ENCODE data around the gene SLC2A8.

The SLC2A8 gene

DNA sequence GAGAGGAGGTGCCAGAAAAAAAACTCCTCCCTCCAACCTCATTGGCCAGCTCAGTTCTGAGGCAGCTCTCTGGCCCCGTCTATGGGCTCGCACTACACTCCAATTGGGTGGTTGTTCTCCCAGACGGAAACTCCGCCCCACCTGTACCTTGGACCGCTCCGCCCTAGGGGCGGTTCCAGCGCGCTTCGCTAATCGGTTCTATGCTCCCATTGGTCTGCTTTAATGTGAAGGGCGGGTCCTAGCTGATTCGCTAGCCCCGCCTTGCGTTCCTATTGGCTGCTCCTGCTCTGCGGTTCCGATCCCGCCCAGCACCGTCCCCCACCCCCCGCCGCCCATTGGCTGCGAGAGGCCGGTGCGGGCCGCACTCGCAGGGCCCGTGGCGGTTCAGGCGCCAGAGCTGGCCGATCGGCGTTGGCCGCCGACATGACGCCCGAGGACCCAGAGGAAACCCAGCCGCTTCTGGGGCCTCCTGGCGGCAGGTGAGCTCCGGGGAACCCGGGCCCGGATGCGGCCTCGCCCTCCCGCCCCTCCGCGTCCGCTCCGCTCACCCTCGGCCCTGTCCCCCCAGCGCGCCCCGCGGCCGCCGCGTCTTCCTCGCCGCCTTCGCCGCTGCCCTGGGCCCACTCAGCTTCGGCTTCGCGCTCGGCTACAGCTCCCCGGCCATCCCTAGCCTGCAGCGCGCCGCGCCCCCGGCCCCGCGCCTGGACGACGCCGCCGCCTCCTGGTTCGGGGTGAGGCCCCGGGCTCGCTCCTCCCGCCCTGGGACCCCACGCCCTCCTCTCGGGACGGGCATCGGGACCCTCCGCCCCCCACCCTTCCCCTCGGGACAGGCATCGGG lies at the start of gene SLC2A8:
SLC2A8 (plus strand) TSS at position 362 of the 838 bp plus-strand sequence; CDS start at position 424, 62 bp downstream.
- peak; percentile 99 for DNase-seq

DNA sequence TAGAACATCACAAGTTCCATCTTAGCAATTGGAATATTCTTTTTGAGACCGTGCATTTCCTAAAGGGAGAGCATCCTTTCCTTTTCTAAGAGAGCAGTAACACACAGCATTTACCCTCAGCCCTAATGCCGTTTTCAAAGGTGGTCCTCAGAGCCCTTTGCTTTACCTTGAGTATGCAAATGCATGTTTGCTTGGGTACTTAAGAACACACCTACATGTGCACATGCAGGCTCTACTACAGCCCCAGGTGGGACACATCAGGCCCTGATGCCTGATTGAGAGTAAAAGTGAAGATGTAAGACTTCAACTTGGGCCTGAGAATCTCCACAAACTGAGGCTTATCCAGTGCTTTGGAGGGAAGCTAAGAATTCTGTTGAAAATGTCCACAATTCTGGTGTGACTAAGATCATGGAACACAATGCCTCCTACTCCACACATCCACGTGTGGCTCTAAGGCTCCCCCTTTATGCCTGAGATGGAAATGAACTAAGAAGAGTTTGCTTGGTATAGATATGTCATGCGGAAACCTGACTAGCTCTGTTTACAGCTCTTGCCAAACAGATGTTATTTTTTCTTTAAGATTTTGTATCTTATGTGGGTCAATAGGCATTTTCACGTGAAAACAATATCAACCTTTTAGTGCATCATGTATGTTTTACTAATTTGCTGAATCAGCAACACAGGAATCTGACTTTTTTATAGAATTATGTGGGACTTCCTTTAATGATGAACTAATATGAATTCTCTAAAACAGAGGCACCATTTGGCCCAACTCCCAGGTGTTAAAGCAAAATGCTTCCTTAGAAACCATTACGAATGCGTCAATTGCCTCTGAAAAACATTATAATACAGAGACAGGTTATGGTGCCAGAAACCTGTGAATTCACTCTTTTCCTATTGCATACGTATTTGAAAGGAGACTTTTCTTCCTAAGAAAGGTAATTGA lies 48.9 kb upstream of the SLC2A8 start:
- DNase-seq, result no peak

DNA sequence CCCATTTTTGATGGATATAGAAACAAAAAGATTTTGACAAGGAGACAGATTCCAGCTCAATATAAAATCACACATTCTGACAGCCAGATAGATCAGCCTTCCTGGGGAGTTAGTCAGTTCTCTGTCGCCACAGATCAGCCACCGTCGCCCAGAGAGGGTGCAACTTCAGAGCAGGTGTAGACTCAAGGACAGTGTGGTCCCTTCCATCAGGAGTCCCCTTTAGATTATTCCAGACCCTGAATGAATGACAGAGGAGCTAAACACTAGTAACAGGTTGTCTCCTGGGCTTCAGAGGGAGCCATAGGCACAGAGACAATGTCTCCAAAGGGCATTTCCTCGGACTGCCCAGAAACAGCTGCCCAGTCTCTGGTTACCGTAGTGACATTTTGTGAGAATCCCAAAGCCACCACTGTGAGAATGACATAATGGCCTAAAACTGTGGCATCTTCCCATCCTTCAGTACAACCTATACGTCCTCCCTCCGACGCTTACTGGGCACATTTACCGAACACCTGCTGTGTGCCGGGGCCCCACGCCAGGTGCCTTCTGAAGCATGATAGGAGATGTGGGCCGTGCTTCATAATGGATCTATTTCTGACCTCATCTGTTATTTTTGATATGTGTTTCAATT lies 47.4 kb upstream of the SLC2A8 start:
- peak; percentile 21 for DNase-seq

DNA sequence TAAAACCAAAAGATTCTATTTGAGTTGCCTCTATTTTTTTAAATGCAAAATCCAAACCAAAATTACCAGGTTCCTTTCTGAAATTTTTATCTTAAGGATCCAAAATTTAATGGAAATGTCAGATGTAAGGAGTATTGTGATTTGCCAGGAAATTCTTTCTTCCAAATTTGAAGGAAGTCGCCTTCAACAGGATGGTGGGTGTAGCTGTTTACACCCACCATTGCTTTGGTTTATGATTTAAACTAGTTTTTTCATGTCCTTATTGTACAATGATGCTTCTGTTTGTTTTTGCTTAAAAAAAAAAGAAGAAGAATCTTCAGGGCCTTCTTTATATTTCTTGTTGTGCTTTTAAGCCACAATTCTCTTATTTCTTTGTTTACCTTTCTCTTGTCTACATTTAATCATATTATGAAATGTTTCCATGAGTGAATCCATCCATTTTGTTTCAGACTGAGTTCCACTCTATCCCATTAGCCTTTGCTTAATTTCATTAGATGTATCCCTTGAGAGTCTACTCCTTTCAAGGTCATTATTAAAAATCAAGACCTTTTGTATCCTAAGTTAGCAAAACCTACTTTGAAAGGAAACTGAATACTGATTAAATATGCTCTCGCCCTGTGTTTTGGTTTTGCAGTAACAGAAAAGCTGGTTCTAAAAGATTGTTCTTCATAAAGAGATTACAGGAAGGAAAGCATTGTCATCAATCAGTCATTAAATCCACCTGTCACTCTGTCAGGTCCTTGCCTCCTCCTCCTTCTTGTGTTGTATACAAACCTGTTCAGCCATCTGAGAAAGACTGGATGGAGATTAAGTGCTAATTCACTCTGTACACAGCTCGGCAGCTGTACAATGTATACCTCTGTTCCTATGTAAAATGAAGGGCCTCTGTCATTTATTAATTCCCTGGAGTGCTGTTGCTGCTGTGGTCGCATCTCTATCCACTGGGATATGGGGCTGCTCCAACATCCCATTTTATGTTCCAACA lies 45.5 kb upstream of the SLC2A8 start:
- peak; percentile 95 for DNase-seq

DNA sequence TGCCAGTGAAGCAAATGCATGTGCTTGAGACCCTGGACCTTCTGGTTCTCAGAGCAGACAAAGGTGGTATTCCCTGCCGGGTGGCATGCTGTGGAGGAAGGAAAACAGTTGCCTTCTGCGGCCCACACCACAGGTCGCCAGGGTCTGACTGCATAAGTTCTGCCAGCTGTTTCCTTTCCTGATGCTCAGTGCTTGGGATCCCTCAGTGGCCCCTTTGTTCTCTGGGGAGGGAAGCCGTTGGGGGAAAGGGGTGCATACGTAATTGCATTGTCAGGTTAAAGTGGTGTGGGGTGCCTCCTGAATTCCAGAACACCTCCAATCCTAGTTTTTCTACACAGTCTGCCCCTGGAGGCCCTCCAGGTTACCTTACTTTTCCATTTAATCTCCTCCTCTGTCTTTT lies 43.1 kb upstream of the SLC2A8 start:
- no peak for DNase-seq

GRCh38 chr9:127356906-127357305 lies 40.1 kb upstream of the SLC2A8 start:
- no peak for DNase-seq

- no peak for DNase-seq
These were observed 38.9 kb upstream of the SLC2A8 start for GRCh38 chr9:127358023-127358535.

DNA sequence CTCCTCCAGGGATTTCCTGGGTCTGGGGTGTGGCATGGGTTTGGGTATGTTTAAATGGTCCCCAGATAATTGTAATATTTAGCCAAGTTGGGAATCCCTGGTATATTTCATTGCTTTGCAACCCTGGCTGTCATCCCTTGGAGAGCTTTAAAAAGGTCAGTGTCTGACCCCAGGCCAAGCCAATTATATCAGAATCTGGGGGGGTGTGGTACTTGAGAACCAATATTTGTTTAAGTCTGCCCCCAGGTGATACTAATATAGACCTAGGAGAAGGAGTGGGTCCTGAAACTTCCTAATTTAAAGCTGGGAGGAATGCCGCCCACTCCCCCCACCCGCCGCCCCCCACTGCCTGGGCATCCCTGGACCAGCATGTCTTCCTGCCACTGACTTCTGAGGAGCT lies 38.2 kb upstream of the SLC2A8 start:
- DNase-seq, result no peak

DNA sequence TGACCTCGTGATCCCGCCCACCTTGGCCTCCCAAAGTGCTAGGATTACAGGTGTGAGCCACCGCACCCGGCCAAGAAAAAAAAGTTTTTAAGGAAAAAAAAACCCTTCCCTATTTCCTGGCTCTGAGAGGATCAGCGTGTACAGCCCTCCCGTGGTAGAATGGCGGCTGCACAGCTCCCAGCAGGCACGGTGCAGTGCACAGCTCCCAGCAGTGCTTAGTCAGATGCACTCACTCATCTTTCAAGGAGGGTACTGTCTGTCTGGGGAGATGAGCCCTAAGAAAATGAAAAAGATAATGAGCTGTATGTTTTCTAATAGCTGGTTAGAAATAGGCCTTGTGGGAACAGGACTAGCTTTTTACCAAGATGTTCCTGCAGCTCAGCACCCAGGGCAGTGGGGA lies 36.7 kb upstream of the SLC2A8 start:
- no peak for DNase-seq

- DNase-seq, result no peak
These were observed 36.1 kb upstream of the SLC2A8 start for GRCh38 chr9:127360829-127361228.

GRCh38 chr9:127361561-127361960 lies 35.4 kb upstream of the SLC2A8 start:
- no peak for DNase-seq

DNA sequence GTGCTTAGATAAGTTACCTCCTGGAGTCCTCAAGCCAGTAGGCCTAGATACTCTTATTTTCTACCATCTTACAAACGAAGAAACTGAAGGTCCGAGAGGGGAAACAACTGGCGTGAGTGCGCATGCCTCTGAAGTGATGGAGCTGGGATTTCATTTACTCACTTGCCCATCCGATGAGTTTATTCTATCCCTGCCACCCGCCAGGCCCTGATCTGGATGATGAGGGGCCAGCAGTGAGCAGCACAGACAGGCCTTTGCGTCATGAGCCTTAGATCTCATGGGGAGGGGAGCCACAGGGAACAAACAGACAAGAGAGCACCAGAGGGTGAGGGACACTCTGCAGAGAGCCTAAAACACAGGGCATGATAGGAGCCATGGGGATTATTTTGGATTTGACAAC lies 34.1 kb upstream of the SLC2A8 start:
- DNase-seq, result no peak

GRCh38 chr9:127365461-127365860 lies 31.5 kb upstream of the SLC2A8 start:
- no peak for DNase-seq

- no peak for DNase-seq
These were observed 30.4 kb upstream of the SLC2A8 start for GRCh38 chr9:127366594-127366993.

- no peak for DNase-seq
These were observed 28.0 kb upstream of the SLC2A8 start for GRCh38 chr9:127368852-127369402.

DNA sequence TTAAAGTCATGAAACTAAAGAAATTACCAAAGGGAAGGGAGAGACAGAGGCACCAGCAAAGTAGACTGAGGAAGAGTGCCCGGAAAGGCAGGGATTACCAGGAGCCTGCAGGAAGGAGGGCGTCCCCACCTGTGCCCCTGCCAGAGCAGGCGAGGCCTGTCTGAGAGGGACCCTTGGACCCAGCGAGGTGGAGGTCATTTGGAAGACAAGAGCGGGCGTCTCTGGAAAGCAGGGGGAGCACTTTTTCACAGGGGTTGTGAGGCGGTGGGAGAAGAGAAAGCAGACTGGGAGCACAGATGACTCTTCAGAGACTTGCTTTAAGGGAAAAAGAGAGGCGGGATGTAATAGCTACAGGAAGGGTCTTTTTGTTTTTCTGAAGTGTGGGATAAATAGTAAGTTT lies 27.5 kb upstream of the SLC2A8 start:
- no peak for DNase-seq

DNA sequence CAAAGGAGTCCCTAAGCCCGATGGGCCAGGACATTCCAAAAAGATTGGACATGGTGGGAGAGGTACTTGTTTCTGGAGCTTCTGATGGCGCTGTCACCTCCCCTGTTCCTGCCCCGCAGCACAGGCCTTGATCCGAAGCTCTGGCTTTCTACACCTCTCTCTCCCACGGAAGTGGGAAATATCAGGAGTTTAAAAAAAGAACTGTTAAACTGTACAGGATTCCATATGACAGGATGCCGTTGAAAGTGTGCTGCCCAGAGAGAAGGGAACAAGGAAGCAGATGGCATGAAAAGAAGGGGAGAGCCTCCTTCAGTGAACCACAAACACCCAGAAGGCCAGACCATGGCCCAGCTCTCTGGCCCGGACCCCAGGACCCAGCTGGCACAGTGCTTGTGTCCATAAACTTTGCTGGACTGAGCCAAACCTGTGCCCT lies 26.8 kb upstream of the SLC2A8 start:
- DNase-seq, result no peak

DNA sequence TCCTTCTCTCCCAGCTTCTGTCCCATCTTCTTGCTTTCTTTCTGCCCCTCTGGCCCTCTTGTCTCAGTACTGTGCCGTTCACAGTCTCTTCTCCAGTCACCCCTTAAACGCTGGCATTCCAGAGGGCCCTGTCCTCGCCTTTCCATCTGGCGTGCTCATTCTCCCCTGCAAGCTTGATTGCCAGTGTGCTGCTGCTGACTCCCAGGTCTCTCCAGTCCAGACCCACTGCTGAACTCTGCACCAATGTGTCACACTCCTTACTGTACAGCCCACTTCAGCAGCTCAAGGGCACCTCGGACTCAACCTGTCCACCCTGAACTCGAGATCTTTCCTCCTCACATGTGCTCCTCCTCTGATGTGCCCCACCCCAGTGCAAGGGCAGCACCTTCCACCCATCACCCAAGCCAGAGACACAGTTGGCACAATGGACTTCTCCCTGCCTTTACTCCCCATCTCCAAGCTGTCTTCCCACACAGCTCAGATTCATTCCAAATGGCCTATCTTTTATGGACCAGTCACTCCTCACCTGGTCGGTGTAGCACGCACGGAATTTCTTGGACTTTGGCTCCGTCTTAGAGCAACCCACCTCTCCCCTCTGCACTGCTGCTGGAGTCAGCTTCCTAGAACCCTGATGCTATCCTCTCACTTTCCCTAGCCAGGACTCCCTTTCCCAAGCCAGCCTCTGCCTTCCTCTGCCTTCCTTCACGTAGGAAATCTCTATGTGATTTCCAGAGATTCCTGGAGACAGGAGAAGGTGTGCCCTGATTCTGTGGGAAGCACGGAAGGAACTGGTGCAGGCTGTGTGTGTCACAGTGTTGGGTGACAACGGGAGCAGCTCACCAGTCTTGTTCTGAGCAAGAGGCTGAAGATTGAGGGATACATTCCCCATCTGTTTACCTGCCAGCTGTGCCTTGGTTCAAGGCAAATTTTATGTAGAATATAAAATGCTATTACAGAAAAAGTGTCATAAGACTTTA lies 26.0 kb upstream of the SLC2A8 start:
- DNase-seq, result no peak

DNA sequence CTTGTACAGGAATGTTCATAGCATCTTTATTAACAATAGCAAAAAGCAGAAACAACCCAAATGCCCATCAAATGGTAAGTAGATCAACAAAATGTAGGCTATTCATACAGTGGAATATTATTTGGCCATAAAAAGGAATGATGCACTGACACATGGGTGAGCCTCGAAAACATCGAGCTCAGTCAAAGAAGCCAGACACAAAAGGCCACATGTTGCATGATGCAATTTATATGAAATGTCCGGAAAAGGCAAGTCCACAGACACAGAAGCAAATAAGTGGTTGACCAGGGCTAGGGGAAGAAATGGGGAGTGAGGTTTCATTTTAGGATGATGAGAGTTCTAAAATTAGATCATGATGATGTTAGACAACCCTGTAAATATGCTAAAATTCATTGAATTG lies 16.5 kb upstream of the SLC2A8 start:
- DNase-seq, result no peak

DNA sequence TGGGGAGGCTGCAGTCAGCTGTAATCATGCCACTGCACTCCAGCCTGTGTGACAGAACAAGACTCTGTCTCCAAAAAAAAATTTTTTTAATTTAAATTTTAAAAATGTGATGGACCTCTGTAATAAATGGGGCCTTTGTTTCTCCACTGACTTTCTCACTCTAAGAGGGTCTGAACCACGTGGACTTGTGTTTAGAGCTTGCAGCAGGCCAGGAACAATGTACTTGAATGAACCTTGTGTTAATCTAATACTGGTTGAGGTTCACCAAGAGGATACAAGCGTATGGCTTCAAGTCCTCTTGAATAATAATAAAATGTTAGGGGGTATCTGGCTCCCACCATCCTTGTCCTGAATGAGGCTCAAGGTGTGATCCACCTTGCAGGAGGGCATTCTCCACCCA lies 14.4 kb upstream of the SLC2A8 start:
- no peak for DNase-seq

Data from NCI-H1417 treated with DMSO at 0.1 percent for 48 hours (cell line).